ENCODE results near the gene WDR48.

WDR48 gene

DNA sequence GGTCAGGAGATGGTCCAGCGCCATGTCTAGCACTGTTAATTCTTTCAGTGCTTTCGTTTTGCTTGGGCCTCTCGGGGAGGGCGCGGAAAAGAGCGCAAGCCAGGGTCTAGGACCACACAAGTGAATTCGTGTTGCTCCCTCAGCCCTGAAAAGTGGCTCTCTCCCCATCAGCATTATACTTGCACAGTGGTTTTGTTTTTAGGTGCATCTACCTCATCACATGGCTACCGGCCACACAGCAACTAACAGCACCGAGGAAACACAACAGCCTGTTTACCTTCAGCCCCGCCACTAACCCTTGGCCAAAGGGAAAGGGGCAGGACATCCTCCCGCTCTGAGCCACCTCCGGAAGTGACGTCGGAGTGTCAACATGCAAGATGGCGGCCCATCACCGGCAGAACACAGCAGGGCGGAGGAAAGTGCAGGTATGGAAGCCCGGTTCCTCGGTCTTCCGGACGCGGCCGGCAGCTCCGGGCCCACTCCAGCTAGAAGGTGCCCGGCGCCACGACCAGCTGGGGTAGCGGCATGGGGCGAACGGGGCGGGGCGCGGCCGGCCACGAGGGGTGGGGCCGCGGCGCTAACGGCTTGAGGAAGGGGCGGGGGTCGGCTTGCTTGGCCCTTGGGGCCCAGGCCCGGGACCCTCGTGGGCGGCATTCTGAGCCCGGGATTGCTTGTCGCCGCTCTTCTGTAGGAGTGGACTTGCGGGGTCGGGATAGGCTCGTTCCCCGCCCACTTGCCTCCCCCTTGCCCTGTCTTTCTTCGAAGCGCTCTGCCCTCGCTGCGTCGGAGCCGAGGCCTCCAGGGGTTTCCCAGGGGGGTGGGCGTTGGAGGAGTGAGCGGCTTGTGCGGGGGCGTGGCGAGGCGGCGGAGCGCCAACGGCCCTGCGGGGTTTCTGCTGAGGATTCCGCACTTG, at the start of gene WDR48, which contains the start of gene SCN11A:
Gene WDR48 (plus strand): TSS at position 368 of the 913 bp plus-strand sequence. CDS start 10 bp downstream, at position 378.
Gene SCN11A (minus strand): TSS at position 296 of the 913 bp plus-strand sequence. CDS start 101,582 bp downstream, outside the sequence.
- no peaks in the 10 kb centered on the region for H3K36me3 Mint-ChIP-seq (ENCODE audit: low read depth)
- H3K27ac Mint-ChIP-seq, result peak within 1 kb of the TSS; percentile 96
- ATAC-seq, result peak; percentile 96
- no peaks in the 10 kb centered on the region for H3K27me3 Mint-ChIP-seq
- H3K4me1 Mint-ChIP-seq, result peaks cover 37% of the 10 kb centered on the region
- peak within 1 kb of the TSS; percentile 93 for H3K4me3 Mint-ChIP-seq
- DNase-seq, result peak; percentile 93
- no peaks in the 10 kb centered on the region for H3K9me3 Mint-ChIP-seq

DNA sequence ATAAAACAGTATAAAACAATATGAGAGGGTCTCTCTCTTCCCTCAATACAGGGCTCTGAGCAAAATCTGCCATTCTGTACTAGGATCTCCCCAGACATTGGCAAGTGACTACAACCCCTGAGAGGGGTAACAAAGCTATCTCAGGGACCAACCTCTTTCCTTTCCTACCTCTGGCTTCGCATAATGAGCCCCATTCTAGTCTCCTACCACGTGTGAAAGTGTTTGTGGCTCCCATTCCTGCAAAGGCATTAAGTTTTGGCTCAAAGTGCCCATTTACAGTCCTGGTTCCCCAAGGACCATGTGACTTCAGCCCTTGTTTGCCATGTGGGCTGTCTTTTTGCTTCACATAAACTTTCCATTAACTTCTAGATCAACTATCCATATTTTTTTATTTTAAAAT, 46.5 kb upstream of the WDR48 start:
- Mint-ChIP-seq H3K4me3 (no peak overlapping the region), H3K27ac (no peak overlapping the region), H3K4me1 (no peaks in the 10 kb centered on the region), H3K9me3 (no peaks in the 10 kb centered on the region), H3K27me3 (peaks cover 3% of the 10 kb centered on the region), H3K36me3 (ENCODE audit: low read depth) (peaks cover 1% of the 10 kb centered on the region)
- ATAC-seq, result no peak
- DNase-seq, result no peak

DNA sequence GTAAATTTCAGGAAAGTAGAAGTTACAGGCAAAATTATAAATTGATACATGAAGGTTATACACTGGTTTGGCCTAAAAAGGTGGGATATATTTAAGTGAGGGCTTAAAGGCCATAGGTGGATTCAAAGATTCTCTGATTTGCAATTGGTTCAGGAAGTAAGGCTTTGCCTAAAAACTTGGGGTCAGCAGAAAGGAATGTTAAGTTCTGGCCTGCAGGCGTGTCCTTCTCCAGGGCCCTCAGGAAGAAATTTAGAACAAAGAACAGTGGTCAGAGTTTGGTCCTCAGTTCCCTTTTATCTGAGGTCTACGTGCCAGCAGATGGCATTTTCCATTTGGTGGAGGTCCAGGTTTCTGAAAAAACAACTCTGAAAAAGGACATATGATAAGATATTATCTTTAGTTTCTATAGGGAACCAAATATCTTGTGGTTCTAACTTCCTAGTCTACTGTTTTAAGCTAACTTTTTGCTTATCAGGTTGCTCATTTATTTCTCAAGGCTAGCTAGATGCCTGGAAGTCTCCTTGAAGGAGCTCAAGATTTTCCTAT, 40.6 kb upstream of the WDR48 start:
- no peak for ATAC-seq
- H3K36me3 Mint-ChIP-seq (ENCODE audit: low read depth), result peaks cover 1% of the 10 kb centered on the region

DNA sequence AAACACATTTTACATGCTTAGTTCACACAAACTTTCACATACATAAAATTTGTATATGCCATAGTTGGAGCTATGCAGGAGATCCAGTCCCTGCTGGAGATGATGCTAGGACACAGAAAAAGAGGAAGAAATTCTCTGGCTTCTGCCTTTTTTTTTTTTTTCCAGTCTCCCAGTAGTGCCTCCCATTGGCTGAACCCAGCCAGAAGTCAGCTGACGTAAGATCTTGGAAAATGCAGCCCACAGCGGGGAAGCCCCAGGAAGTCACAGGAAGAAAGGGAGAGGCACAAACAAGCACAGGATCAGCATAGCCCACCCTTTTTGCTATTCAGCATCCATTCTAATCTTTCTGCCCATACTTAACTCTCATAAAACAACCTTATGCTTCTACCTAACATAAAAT, 38.5 kb upstream of the WDR48 start:
- H3K27me3 Mint-ChIP-seq, result peaks cover 8% of the 10 kb centered on the region
- no peak for ATAC-seq

More for the DNA sequence above, 40.6 kb upstream of the WDR48 start:
- Mint-ChIP-seq H3K9me3 (no peaks in the 10 kb centered on the region), H3K4me1 (no peaks in the 10 kb centered on the region), H3K27me3 (peaks cover 8% of the 10 kb centered on the region), H3K4me3 (no peak overlapping the region), H3K27ac (no peak overlapping the region)
- DNase-seq, result no peak

DNA sequence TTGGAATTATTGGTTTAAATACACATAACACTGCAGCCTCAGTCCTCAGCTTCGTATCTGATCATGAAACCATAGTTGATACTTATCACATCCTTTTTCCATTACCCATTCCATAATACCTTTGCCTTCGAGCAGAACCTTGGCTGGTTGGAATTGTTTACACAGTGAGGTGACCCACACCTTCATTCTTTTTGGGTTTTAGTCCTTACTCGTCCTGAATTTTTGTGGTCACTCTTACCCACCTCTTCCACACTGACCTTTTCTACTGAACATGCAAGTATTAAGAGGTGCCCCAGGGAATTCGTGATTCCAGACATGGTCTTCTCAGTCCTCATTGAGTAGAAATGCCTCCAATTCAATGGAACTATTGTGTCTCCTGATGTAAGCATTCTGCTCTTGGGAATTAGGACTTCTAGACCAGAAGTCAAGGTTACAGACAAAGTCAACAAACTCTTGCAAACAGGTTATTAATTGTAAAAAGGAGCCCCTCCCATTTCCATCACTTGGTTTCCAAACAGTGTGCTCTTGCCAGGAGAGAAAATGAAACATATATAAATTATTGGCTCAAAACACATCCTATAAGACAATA, 37.8 kb upstream of the WDR48 start:
- H3K36me3 Mint-ChIP-seq (ENCODE audit: low read depth), result peaks cover 1% of the 10 kb centered on the region

More for the DNA sequence above, 38.5 kb upstream of the WDR48 start:
- H3K4me1 Mint-ChIP-seq, result no peaks in the 10 kb centered on the region
- no peak overlapping the region for H3K4me3 Mint-ChIP-seq
- DNase-seq, result no peak
- H3K36me3 Mint-ChIP-seq (ENCODE audit: low read depth), result peaks cover 1% of the 10 kb centered on the region
- H3K9me3 Mint-ChIP-seq, result no peaks in the 10 kb centered on the region
- no peak overlapping the region for H3K27ac Mint-ChIP-seq

DNA sequence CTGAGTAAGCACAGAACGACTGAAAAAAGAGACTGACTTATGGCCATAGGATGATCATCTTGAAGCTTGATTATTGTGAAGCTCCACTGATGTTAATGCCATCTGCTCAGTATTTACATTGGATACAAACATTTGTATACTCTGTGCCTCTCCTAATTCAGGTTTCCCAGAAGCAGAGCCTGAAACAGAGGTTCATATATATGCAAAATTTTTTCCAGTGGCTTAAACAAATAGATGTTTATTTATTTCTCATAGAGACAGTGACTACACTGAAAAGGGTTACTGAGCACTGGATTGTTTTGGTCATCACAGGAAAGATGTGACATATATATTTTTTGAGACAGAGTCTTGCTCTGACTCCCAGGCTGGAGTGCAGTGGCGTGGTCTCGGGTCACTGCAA, 36.4 kb upstream of the WDR48 start:
- no peak for ATAC-seq
- H3K4me1 Mint-ChIP-seq, result no peaks in the 10 kb centered on the region
- DNase-seq, result no peak
- no peaks in the 10 kb centered on the region for H3K9me3 Mint-ChIP-seq
- H3K36me3 Mint-ChIP-seq (ENCODE audit: low read depth), result no peaks in the 10 kb centered on the region
- no peak overlapping the region for H3K4me3 Mint-ChIP-seq
- no peak overlapping the region for H3K27ac Mint-ChIP-seq
- H3K27me3 Mint-ChIP-seq, result peaks cover 12% of the 10 kb centered on the region

More for the DNA sequence above, 37.8 kb upstream of the WDR48 start:
- H3K27ac Mint-ChIP-seq, result no peak overlapping the region
- no peaks in the 10 kb centered on the region for H3K9me3 Mint-ChIP-seq
- H3K4me1 Mint-ChIP-seq, result no peaks in the 10 kb centered on the region
- H3K27me3 Mint-ChIP-seq, result peaks cover 8% of the 10 kb centered on the region
- ATAC-seq (no peak), DNase-seq (no peak)
- H3K4me3 Mint-ChIP-seq, result no peak overlapping the region

DNA sequence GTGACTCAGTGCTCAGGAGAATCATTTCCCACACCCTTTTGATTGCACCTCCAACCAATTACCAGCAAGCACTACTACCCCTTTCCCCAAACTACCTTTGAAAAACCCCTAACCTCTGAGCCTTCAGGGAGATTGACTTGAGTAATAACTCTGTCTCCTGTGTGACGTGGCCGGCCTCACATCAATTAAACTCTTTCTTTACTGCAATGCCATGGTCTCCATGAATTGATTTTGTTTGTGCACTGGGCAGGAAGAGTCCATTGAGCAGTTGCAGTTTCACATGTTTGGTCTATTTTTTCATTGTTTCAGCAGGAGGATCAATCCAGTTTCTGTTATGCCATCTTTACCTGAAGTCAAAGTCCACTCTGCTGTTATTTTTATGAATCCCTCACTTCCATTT, 32.5 kb upstream of the WDR48 start:
- peaks cover 8% of the 10 kb centered on the region for H3K27me3 Mint-ChIP-seq

DNA sequence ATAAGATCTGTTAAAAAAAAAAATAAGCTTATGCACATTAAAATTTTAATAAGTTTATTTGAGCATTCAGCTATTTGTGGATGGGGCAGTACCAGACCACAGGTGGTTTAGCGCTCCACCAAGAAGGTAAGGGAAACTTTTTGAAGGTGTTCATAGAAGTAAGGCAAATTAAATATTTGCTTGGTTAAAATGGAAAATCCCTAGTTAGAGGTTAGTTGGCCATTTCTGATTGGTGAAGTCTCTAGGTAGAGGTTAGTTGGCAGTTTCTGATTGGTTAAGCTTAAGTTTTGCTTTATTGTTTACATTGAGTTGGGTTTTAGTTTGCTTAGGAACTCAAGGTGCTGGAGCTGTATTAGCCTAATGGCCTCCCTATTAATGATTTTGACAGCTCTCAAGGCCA, 30.8 kb upstream of the WDR48 start:
- Mint-ChIP-seq H3K9me3 (no peaks in the 10 kb centered on the region), H3K36me3 (ENCODE audit: low read depth) (no peaks in the 10 kb centered on the region), H3K27ac (no peak overlapping the region), H3K4me3 (no peak overlapping the region), H3K4me1 (peaks cover 2% of the 10 kb centered on the region), H3K27me3 (peaks cover 8% of the 10 kb centered on the region)
- no peak for ATAC-seq
- no peak for DNase-seq

More for the DNA sequence above, 32.5 kb upstream of the WDR48 start:
- Mint-ChIP-seq H3K4me1 (peaks cover 2% of the 10 kb centered on the region), H3K9me3 (no peaks in the 10 kb centered on the region), H3K27ac (no peak overlapping the region), H3K4me3 (no peak overlapping the region), H3K36me3 (ENCODE audit: low read depth) (no peaks in the 10 kb centered on the region)
- DNase-seq (no peak), ATAC-seq (no peak)

DNA sequence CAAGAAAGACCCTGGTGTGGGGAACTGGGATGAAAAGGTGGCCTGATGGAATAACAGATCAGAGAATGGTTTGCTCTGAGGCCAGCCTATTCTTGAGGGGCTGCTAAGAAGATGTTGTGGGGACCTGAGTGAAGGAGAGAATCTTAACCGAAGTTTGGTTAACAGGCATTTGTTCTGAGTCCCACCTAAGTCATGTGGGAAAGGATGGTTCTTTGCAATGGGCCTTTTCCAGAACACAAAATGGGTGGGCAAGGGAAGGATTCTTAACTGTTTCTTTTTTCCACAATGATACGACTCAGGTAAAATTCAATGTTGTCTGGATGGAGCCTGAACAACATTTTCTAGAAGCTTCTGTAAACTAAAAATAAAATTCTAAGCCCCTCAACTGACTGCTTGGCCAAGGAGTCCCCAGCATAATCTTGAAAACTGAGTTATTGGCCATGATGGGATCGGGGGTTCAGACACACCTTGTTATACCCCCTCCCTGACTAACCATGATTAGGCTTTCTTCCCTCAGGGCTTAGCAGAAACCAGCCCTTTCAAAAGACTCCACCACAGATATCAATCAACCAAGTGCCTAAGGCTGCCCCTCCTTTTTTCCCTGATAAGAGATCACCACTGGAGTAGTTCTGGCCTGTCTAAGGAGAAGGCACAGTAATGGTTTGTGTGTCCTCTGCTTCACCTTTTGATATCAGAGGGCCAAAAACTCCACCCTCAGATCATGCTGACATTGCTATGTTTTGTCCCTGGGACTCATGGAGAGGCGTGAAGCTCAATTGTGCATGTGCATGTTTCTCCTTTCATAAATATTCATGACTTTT, 30.1 kb upstream of the WDR48 start:
- Mint-ChIP-seq H3K36me3 (ENCODE audit: low read depth) (no peaks in the 10 kb centered on the region), H3K4me1 (peaks cover 2% of the 10 kb centered on the region), H3K27ac (no peak overlapping the region), H3K4me3 (no peak overlapping the region), H3K9me3 (no peaks in the 10 kb centered on the region), H3K27me3 (peaks cover 8% of the 10 kb centered on the region)
- ATAC-seq (no peak), DNase-seq (no peak)

DNA sequence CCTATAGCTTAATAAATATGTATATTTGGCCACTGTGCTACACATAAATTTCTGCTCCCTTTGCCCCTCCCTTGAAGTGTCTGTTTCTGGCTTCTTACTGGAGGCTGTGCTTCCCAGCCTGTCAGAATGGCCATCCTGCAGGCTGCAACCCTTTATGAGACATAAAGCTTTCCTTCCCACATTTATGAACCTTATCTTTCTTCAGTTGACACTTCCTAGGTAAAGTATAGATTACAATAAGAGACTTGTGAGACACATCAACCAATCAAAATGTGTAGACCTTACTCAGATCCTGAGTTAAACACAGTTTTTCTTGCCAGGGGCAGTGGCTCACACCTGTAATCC, 29.6 kb upstream of the WDR48 start:
- Mint-ChIP-seq H3K4me3 (no peak overlapping the region), H3K27ac (no peak overlapping the region), H3K4me1 (peaks cover 2% of the 10 kb centered on the region), H3K27me3 (peaks cover 8% of the 10 kb centered on the region), H3K9me3 (no peaks in the 10 kb centered on the region), H3K36me3 (ENCODE audit: low read depth) (no peaks in the 10 kb centered on the region)
- DNase-seq (no peak), ATAC-seq (no peak)

DNA sequence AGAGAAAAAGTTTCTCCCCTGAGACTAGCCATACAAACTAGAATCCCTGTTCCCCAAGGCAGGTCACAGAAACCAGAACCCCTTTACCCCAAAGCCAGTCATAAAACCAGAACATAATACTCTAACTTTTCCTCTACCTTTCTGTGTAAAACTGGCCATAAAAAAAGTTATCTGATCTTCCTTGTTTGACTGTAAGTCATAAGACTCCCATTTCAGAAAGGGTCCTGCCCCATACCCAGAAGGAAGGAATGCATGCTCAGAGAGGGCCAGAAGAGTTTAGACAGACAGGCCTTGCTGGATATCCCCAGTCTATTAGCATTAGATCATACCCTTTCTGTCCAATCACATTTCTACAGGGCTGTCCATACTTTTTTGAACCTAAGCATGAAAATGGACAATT, 27.3 kb upstream of the WDR48 start:
- H3K27ac Mint-ChIP-seq, result no peak overlapping the region
- peaks cover 2% of the 10 kb centered on the region for H3K27me3 Mint-ChIP-seq
- H3K9me3 Mint-ChIP-seq, result no peaks in the 10 kb centered on the region
- no peaks in the 10 kb centered on the region for H3K36me3 Mint-ChIP-seq (ENCODE audit: low read depth)
- ATAC-seq, result no peak
- no peak overlapping the region for H3K4me3 Mint-ChIP-seq
- no peak for DNase-seq
- peaks cover 2% of the 10 kb centered on the region for H3K4me1 Mint-ChIP-seq

DNA sequence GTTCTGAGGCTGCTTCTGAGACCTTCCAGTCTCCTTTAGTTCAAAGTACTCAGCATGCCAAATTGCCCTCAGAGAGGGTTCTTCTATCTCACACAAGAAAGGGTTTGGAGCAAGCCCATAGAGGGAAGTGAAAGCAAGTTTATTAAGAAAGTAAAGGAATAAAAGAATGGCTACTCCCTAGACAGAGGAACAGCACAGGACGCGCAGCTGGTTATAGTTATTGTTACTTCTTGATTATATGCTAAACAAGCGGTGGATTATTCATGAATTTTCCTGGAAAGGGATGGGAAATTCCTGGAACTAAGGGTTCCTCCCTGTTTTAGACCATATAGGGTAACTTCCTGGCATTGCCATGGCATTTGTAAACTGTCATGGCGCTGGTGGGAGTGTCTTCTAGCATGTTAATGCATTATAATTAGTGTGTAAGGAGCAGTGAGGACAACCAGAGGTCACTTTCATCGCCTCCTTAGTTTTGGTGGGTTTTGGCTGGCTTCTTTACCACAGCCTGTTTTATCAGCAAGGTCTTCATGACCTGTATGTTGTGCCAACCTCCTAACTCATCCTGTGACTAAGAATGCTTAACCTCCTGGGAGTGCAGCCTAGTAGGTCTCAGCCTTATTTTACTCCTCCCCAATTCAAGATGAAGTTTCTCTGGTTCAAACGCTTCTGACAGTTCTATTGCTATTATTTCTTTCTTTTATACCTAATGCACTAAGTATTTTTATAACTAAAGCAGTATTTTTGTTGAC, 26.4 kb upstream of the WDR48 start:
- DNase-seq (no peak), ATAC-seq (no peak)
- H3K36me3 Mint-ChIP-seq (ENCODE audit: low read depth), result no peaks in the 10 kb centered on the region
- H3K9me3 Mint-ChIP-seq, result no peaks in the 10 kb centered on the region
- peaks cover 2% of the 10 kb centered on the region for H3K4me1 Mint-ChIP-seq
- H3K27ac Mint-ChIP-seq, result no peak overlapping the region
- H3K27me3 Mint-ChIP-seq, result peaks cover 1% of the 10 kb centered on the region
- no peak overlapping the region for H3K4me3 Mint-ChIP-seq

DNA sequence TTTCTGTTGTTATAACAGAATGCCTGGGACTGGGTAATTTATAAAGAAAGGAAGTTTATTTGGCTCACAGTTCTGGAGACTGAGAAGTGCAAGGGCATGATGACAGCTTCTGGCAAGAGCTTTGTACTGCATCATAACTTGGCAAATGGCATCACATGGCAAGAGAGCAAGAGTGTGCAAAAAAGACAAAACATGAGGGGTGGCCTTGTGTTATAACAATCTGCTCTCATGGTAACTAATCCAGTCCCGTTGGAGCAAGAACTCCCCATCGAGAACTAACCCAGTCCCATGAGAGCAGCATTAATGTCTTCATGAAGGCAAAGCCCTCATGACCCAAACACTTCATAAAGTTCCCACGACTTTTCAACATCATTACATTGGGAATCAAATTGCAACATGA, 23.3 kb upstream of the WDR48 start:
- no peaks in the 10 kb centered on the region for H3K36me3 Mint-ChIP-seq (ENCODE audit: low read depth)
- no peak for ATAC-seq

DNA sequence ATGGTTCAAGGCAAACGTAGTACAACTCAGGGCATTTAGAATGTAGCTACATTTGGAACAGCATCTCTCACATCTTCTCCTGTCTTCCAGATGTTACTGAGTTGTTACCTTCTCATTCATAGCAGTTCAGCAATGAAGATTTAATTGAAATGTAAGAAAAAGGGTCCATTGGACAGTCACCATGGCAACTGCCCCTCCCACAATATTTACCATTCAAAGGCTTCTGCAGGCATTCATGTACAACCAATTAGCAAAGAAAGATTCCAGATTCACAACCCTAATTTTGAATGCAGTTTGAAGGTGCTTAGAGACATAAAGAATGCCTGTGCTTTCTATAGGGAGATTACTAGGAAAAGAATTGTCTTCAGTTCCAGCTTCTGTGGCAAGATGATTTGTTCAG, 22.3 kb upstream of the WDR48 start:
- Mint-ChIP-seq H3K27me3 (peaks cover 4% of the 10 kb centered on the region), H3K4me3 (no peak overlapping the region), H3K36me3 (ENCODE audit: low read depth) (no peaks in the 10 kb centered on the region), H3K9me3 (no peaks in the 10 kb centered on the region), H3K4me1 (no peaks in the 10 kb centered on the region), H3K27ac (no peak overlapping the region)
- DNase-seq (no peak), ATAC-seq (no peak)

More for the DNA sequence above, 23.3 kb upstream of the WDR48 start:
- Mint-ChIP-seq H3K4me3 (no peak overlapping the region), H3K27me3 (peaks cover 4% of the 10 kb centered on the region), H3K4me1 (no peaks in the 10 kb centered on the region), H3K9me3 (no peaks in the 10 kb centered on the region), H3K27ac (no peak overlapping the region)
- DNase-seq, result no peak
